GM19023 (cell line): Measurements from ENCODE around the gene GALE.
"Not testable (repeated sequence)": the region's sequence is repeated elsewhere in the genome, so short reads cannot be mapped to it uniquely, and the experiment has no call there.

Experiments
- ATAC-seq: cut with Tn5 transposase; IDR thresholded peaks from one replicate; pipeline ENCODE4 v1.9.1; 2021; ENCODE audit warnings: mild to moderate bottlenecking, moderate library complexity; ENCODE audit not compliant: unreplicated experiment

The GALE gene

GRCh38 chr1:23800400-23801337 is at the start of gene GALE:
Gene GALE, minus strand, starts transcription at chr1:23800754. Its CDS starts 1,747 bp downstream, at chr1:23799007.
- ATAC-seq, result peak; percentile 81

- ATAC-seq, result no peak
These were observed 48.4 kb upstream of the GALE start for GRCh38 chr1:23848673-23849616.

- not testable (repeated sequence) for ATAC-seq
These were observed 47.0 kb upstream of the GALE start for GRCh38 chr1:23847482-23848095.

GRCh38 chr1:23845163-23845562 is 44.6 kb upstream of the GALE start:
- no peak for ATAC-seq

GRCh38 chr1:23843644-23844043 is 43.1 kb upstream of the GALE start:
- no peak for ATAC-seq

- peak; percentile 63 for ATAC-seq
These were observed 37.9 kb upstream of the GALE start for GRCh38 chr1:23838401-23838866.

GRCh38 chr1:23837908-23838307 is 37.4 kb upstream of the GALE start:
- no peak for ATAC-seq

- no peak for ATAC-seq
These were observed 35.5 kb upstream of the GALE start for GRCh38 chr1:23836037-23836436.

GRCh38 chr1:23834156-23834555 is 33.6 kb upstream of the GALE start:
- ATAC-seq, result not testable (repeated sequence)

- ATAC-seq, result no peak
These were observed 27.2 kb upstream of the GALE start for GRCh38 chr1:23827717-23828116.

- ATAC-seq, result not testable (repeated sequence)
These were observed 26.0 kb upstream of the GALE start for GRCh38 chr1:23826590-23826989.

GRCh38 chr1:23825762-23826522 is 25.4 kb upstream of the GALE start:
- ATAC-seq, result peak; percentile 70

GRCh38 chr1:23825076-23825761 is 24.7 kb upstream of the GALE start, which contains the start of gene HMGCL:
Gene HMGCL, minus strand, starts transcription at chr1:23825429. Its CDS starts 14 bp downstream, at chr1:23825415.
- peak; percentile 68 for ATAC-seq

- ATAC-seq, result no peak
These were observed 24.1 kb upstream of the GALE start for GRCh38 chr1:23824711-23825075.

GRCh38 chr1:23823767-23824166 is 23.2 kb upstream of the GALE start:
- no peak for ATAC-seq

GRCh38 chr1:23817633-23818032 is 17.1 kb upstream of the GALE start:
- no peak for ATAC-seq

- ATAC-seq, result no peak
These were observed 16.4 kb upstream of the GALE start for GRCh38 chr1:23816906-23817305.

GRCh38 chr1:23816361-23816760 is 15.8 kb upstream of the GALE start:
- no peak for ATAC-seq

GRCh38 chr1:23814016-23814415 is 13.5 kb upstream of the GALE start:
- ATAC-seq, result no peak
